GM18519 (cell line): ENCODE data around the gene RXRA.

Experiments used
- ATAC-seq: cut with Tn5 transposase; IDR thresholded peaks from one replicate; pipeline ENCODE4 v1.9.1; 2021; ENCODE audit warnings: mild to moderate bottlenecking, moderate library complexity; ENCODE audit not compliant: unreplicated experiment, low FRiP score

RXRA gene

DNA sequence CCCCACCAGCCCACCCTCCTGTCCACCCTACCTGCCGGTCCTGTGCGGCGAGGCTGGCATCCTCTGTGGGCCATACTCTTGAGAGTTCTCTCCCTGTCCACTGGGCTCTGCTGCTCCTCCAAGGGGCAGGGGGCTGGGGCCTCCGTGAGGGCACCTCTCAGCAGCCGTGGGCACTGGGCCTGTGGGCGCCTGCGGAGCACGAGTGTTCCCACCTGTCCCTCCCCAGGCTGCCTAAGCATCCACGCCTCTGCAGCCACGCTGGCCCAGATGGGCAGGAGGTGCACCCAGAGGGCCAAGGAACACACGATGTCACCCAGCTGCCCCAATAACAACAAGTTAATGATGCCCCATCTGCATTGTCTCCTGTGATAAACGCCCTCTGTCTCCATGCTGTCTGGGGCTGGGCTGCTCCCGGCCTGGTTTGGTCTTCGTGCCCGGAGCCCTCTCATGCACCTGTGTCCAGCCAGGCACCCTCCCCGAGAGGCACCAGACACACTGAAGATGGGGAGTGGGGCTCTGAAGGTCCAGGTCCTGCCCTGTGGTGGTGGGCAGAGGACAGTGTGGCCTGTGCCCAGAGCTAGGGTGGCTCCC is 114.5 kb downstream of the RXRA start:
- ATAC-seq = no peak

DNA sequence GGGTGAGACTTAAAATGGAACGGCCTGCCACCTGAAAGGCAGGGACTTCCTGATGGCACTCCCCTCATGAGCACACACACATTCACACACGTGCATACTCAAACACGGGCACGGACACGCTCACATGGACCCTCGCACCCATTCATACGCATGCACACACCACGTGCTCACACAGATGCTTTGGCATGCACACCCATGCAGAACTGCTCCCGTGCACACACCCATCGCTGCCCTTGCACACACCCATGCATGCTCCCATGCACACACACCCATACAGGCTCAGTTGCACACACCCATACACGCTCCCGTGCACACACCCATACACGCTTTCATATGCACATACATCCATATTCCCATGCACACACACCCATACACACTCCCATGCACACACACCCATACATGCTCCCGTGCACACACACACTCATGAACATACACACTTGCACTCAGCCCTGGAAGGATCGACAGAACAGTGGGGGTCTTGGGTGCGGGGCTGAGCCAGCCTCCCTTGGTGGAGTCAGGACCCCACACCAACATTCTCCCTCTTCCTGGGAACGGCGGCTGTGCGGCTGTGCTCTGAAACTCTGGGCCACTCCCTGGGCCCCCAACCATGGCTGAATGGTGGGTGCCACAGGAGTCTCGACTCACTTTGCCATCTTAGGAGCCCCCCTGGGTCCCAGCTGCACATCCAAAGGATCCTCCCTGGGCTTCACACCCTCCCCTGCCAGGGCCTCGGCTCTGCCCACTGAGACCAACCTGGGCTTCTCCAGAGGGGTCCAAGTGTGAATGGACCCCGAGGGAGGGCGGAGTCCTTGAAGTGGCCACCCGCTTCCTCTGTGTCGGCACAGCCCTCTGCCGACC is 115.2 kb downstream of the RXRA start:
- ATAC-seq = no peak

DNA sequence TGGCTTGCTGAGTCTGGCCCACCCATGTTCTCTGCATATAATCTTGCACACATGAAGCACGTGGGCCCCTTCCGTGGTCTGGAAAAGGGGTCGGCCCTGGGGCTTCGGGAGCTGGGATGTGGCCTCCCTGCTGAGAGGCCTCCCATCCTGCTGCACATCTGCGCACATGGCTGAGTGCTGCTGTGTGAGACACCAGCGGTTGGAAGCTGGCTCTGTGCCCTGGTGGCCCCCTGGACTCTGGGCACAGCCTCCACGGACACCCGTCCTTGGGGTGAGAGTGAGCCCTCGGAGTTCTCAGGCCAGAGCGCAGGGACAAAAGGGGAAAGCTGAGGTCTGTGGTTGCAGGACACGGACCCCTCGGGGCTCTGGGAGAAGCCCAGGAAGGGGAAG is 115.8 kb downstream of the RXRA start:
- no peak for ATAC-seq

GRCh38 chr9:134442486-134443173 is 116.4 kb downstream of the RXRA start:
- no peak for ATAC-seq

GRCh38 chr9:134443174-134444037 is 117.2 kb downstream of the RXRA start:
- no peak for ATAC-seq

- no peak for ATAC-seq
These were observed 117.7 kb downstream of the RXRA start for GRCh38 chr9:134444038-134444315.

DNA sequence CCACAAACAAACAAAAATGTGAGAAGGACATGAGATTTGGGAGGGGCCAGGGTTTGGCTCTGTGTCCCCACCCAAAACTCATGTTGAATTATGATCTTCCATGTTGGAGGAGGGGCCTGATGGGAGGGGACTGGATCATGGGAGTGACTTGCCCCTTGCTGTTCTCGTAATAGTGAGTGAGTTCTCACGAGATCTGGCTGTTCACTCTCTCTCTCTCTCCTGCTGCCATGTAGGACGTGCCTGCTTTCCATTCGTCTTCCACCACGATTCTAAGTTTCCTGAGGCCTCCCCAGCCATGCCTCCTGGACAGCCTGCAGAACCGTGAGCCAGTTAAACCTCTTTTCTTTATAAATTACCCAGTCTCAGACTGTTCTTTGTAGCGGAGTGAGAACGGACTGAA is 118.7 kb downstream of the RXRA start:
- ATAC-seq = no peak

DNA sequence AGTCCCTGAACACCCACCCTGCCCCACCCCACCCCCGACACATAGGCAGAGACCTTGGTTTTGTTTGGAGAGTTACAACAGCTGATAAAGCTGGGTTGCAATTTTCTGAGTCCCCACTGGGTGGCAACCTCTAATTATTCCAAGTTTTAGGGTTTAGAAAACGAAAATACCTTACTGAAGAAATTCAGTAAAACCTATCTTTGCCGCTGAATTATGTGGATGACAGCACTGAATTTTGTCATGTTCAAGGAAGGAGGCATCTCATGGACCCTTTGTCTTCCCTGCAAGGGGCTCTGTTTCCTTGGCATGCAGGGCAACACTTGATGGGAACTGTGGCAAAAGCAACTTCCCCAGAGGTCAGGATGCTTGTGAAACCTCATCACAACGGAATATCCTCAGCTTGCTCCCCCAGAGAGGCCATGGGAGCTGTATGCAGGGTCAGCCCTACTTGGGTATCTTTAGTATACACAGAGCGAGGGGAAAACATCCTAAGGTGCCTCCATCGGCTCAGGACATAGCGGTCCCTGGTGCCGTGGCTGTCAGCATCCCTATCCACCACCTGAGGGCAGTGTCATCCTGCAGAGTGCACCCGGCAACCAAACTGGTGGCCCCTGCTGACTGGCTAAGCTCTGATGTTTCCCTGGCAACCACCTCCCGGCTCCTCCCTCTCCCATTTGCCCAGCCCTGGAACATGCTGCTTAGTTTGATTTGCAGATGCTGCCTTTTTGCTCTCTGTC is 123.1 kb downstream of the RXRA start:
- ATAC-seq = no peak

DNA sequence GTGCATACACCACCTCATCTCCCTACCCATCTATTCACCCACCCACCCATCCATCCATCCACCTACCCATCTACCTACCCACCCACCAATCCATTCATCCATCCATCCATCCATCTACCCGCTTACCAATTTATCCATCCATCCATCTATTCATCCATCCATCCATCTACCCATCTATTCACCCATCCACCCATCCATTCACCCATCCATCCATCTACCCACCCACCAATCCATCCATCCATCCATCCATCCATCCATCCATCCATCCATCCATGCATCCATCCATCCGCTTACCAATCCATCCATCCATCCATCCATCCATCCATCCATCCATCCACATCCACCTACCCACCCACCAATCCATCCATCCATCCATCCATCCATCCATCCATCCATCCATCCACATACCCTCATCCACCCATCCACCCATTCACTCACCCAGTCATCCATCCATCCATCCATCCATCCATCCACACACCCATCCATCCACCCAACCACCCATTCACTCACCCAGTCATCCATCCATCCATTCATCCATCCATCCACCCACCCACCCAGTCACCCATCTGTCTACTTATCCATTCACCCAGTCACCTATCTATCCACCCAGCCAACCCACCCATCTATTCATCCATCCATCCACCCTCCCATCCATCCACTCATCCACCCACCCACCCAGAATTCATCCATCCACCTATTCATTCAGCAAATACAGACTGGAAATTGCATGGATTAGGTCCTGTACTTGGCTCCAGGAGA is 125.6 kb downstream of the RXRA start:
- no peak for ATAC-seq

DNA sequence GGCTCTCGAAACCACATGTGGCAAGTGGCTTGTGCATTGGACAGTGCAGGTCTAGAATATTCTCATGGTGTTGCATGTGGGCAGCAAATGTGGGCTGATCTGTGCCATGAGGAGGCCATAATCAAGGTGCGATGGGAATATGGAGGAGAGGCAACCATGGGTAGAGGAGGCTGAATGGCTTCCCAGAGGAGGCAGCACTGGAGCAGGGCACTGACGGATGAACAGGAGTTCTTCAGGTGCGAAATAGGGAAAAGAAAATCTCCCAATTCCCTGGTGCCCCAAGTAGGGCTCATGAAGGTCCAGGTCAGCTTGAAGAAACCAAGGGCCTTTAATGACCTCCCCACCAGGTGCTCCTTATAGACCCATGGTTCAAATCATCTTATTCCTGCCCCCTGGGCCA is 126.5 kb downstream of the RXRA start:
- ATAC-seq = no peak

GRCh38 chr9:134453776-134454475 is 127.7 kb downstream of the RXRA start:
- ATAC-seq = no peak

DNA sequence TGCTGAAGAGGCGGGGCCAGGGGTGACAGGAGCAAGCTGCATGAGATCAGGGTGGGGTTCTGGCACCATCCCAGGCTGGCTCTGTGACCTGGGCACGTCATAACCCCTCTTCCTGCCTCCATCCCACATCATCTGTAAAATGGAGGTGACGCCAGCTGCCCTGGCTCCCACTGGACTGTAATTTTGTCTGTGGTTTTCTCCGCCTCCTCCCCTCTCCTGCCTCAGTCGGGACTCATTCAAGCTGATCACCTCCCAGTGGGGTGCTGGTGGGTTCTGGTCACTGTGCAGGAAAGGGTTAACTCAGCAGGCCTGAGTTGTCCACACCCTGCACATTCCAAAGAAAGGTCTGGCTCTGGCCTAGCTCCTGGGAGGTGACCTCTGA is 128.2 kb downstream of the RXRA start:
- ATAC-seq = no peak

GRCh38 chr9:134455021-134455471 is 128.8 kb downstream of the RXRA start:
- no peak for ATAC-seq

DNA sequence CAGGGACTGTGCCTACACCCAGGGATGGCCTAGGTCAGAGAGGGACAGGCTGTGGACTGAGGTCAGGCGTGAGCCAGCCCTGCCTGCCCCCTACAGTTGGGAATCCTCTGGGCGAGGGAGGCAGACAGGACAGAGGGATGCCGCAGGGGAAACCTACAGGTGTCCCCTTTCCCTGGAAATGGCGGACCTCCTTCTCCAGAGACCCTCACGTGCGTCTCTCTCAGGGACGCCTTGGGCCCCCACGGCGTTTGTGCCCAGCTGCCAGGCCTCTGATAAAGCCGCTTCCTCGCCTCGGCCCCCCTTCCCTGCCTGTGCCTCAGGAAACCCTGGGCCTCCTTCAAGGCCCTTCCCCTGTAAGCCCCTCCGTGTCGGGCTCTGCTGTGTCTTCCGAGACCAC is 129.3 kb downstream of the RXRA start:
- no peak for ATAC-seq

GRCh38 chr9:134455934-134456755 is 129.9 kb downstream of the RXRA start:
- ATAC-seq = no peak

DNA sequence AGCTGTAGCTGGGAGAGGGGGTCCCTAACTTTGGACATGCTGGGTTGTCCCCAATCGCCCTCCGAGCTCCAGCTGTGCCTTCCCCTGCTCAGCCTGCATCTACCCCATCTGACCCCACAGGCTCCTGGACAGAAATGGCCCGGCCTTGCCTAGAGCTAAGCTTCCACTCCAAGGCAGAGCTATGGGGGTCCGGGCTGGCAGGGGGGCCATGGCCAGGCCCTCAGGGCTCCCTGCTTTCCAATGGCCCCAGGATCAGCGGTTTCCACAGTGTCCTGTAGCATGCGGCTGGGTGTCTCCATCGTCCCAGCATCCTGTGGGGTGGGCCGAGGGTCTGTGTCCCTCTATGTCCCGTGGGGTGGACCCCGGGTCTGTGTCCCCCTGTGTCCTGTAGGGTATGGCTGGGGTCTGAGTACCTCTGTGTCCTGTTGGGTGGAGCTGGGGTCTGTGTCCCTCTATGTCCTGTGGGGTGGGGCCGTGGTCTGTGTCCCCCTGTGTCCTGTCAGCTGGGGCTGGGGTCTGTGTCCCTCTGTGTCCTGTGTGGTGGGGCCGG is 130.6 kb downstream of the RXRA start:
- no peak for ATAC-seq

GRCh38 chr9:134457321-134458206 is 131.3 kb downstream of the RXRA start:
- no peak for ATAC-seq
